ENCODE results near the gene ULBP2. TPM values are rescaled to one million over a fixed set of nuclear protein-coding genes. Genes with fewer than 3 reads are reported as not detected.

ULBP2 gene
- total and polyA plus RNA-seq, 2 of the 8 experiments (the other 6 are each of a cell fraction or from before 2014, with no cell fraction given) = 0.05 TPM; not detected in 1

GRCh38 chr6:149967591-149967990, 25.8 kb downstream of the ULBP2 start:
- ChIA-PET POLR2A (ENCODE audit: partially characterized antibody) (no interaction called here), CTCF (ENCODE audit: partially characterized antibody) (no interaction called here)
- no peak overlapping the region for H4K8ac ChIP-seq (ENCODE audit: extremely low read depth, insufficient read depth, low read length)
- H3K27me3 ChIP-seq (replicated peaks in 1 of 4; ENCODE audit: control insufficient read depth in 3 of 4, extremely low read depth in 1 of 4, insufficient read depth in 3 of 4, low read length in 3 of 4) = peaks cover 38 to 76% (median 59%) of the 10 kb centered on the region in 4 experiments
- peaks cover 9% of the 10 kb centered on the region; the same call in 1 of the 2 replicates for H3K23me2 ChIP-seq (ENCODE audit: low read depth, low read length)
- H3K4me3 ChIP-seq (ENCODE audit: extremely low read depth in 1 of 4, insufficient read depth in 2 of 4, low read depth in 3 of 4, low read length in 4 of 4) = no peak overlapping the region
- H3K79me2 ChIP-seq (ENCODE audit: control insufficient read depth in 1 of 2, insufficient read depth in 2 of 2, low read length in 2 of 2) = no peaks in the 10 kb centered on the region
- H3K36me3 ChIP-seq (ENCODE audit: control insufficient read depth in 2 of 4, insufficient read depth in 4 of 4, low read length in 3 of 4) = no peaks in the 10 kb centered on the region
- H3K4me2 ChIP-seq (ENCODE audit: insufficient read depth in 1 of 2, low read depth in 2 of 2, low read length in 2 of 2) = no peak overlapping the region
- H2AK5ac ChIP-seq (ENCODE audit: low read depth, low read length) = no peak overlapping the region
- no peak overlapping the region for H2AFZ ChIP-seq (ENCODE audit: low read length)
- no peak overlapping the region for H2BK12ac ChIP-seq (ENCODE audit: low read depth, low read length)
- H3K4ac ChIP-seq (replicated peaks; ENCODE audit: insufficient read length, low read depth, low read length) = no peak overlapping the region
- no peak overlapping the region for H2BK5ac ChIP-seq (ENCODE audit: low read depth, low read length)
- no peak overlapping the region for H3K23ac ChIP-seq (ENCODE audit: insufficient read length)
- no peak for DNase-seq (ENCODE audit: low read depth in 1 of 2, low spot score in 2 of 2)
- H2BK20ac ChIP-seq (ENCODE audit: low read length) = no peak overlapping the region
- H4K20me1 ChIP-seq (replicated peaks in 1 of 2; ENCODE audit: control insufficient read depth in 1 of 2, insufficient read depth in 2 of 2, low read length in 2 of 2) = peaks cover 7 to 10% of the 10 kb centered on the region in 2 experiments
- H2BK15ac ChIP-seq (ENCODE audit: low read length) = no peak overlapping the region
- H3K4me1 ChIP-seq (replicated peaks in 1 of 4; ENCODE audit: control insufficient read depth in 3 of 4, insufficient read depth in 4 of 4, low read length in 3 of 4) = peaks cover 0 to 20% (median 17%) of the 10 kb centered on the region in 4 experiments; a peak in 5 of 7 replicates
- no peak overlapping the region for H3K56ac ChIP-seq (replicated peaks; ENCODE audit: insufficient read length, low read depth, low read length)
- WGBS, 2 experiments (ENCODE audit: extremely low coverage in 1 of 2, insufficient coverage in 1 of 2, insufficient read length in 1 of 2, insufficient replicate concordance in 2 of 2, low coverage in 1 of 2, low lambda C conversion rate in 2 of 2, missing lambda C conversion rate in 1 of 2) = 77% methylated on average over 4 of the region's 4 CpGs; no CpG with 5 or more reads in 1 of the 2 experiments
- H3K9ac ChIP-seq (replicated peaks in 1 of 4; ENCODE audit: extremely low read depth in 1 of 4, low read depth in 3 of 4, low read length in 3 of 4) = no peak overlapping the region
- no peak for FAIRE-seq
- H3K18ac ChIP-seq (ENCODE audit: extremely low read depth, low read length) = no peak overlapping the region
- no peaks in the 10 kb centered on the region for H3K9me3 ChIP-seq (ENCODE audit: insufficient read depth in 2 of 2, low read depth in 1 of 2, low read length in 1 of 2)
- H3K14ac ChIP-seq (ENCODE audit: insufficient read length) = no peak overlapping the region
- H2BK120ac ChIP-seq (replicated peaks; ENCODE audit: low read depth, low read length) = no peak overlapping the region
- no peaks in the 10 kb centered on the region for H3K79me1 ChIP-seq (ENCODE audit: low read depth, low read length)
- H4K5ac ChIP-seq (ENCODE audit: insufficient read length, low read depth, low read length) = no peak overlapping the region
- H4K91ac ChIP-seq (replicated peaks; ENCODE audit: insufficient read length, low read length) = no peak overlapping the region
- H3K27ac ChIP-seq (ENCODE audit: low read depth, low read length) = no peak overlapping the region
- TF ChIP-seq SIN3A (conservative IDR thresholded peaks at IDR 0.05 in 1 of 2, IDR thresholded peaks at IDR 0.05 in 1 of 2; ENCODE audit: low read depth in 1 of 2, low read length in 2 of 2) (no peak), EP300 (IDR thresholded peaks at IDR 0.05; ENCODE audit: borderline replicate concordance in 1 of 2, low read depth in 2 of 2, low read length in 2 of 2) (no peak), ATF2 (IDR thresholded peaks at IDR 0.05; ENCODE audit: low read length) (no peak), CTBP2 (IDR thresholded peaks at IDR 0.05; ENCODE audit: borderline replicate concordance, insufficient read depth, insufficient read length, low read length) (no peak), SP1 (IDR thresholded peaks at IDR 0.05; ENCODE audit: low read depth, low read length) (no peak), MAFK (IDR thresholded peaks at IDR 0.05; ENCODE audit: low read depth, low read length) (no peak), ATF3 (IDR thresholded peaks at IDR 0.05; ENCODE audit: insufficient read depth, low read depth, low read length) (no peak), ZNF274 (IDR thresholded peaks at IDR 0.05; ENCODE audit: borderline replicate concordance, extremely low read depth, low read length) (no peak), RBBP5 (IDR thresholded peaks at IDR 0.05; ENCODE audit: borderline replicate concordance, low read depth, low read length) (no peak), HDAC6 (IDR thresholded peaks at IDR 0.05; ENCODE audit: low read depth, low read length) (no peak), CHD1 (IDR thresholded peaks at IDR 0.05; ENCODE audit: low read depth, low read length) (no peak)

All from H1 (cell line).